BE2C (cell line): Measurements from ENCODE around the gene NELL2.

Experiments
- DNase-seq: peaks from one replicate; pipeline ENCODE4 v3.0.0-alpha.2; 2020
- H3K27me3 ChIP-seq: fragments of 250-450 bp; sonication (Bioruptor Pico); 2 replicates; pipeline ENCODE4 v1.5.1; 2020; ENCODE audit warnings: mild to moderate bottlenecking
- H3K36me3 ChIP-seq: fragments of 250-450 bp; sonication (Bioruptor Pico); 2 replicates; pipeline ENCODE4 v1.5.1; 2020; ENCODE audit warnings: mild to moderate bottlenecking
- H3K4me1 ChIP-seq: fragments of 250-450 bp; sonication (Bioruptor Pico); 2 replicates; pipeline ENCODE4 v1.5.1; 2020
- H3K4me3 ChIP-seq: 2 replicates; pipeline ENCODE4 v1.5.1; 2011; ENCODE audit warnings: low read depth, low read length
- H3K9me3 ChIP-seq: fragments of 250-450 bp; sonication (Bioruptor Pico); 2 replicates; pipeline ENCODE4 v1.5.1; 2020
- CTCF ChIP-seq: IDR thresholded peaks from 2 replicates; pipeline ENCODE4 v1.5.1; 2012; ENCODE audit warnings: mild to moderate bottlenecking, low read depth, low read length

NELL2 gene

GRCh38 chr12:44709166-44709565 lies 166.9 kb downstream of the NELL2 start:
- Histone ChIP-seq H3K4me1 (no peaks in the 10 kb centered on the region), H3K9me3 (no peaks in the 10 kb centered on the region), H3K4me3 (no peak overlapping the region), H3K36me3 (no peaks in the 10 kb centered on the region), H3K27me3 (no peaks in the 10 kb centered on the region)
- no peak for DNase-seq
- TF ChIP-seq CTCF, result no peak

GRCh38 chr12:44708218-44708617 lies 167.9 kb downstream of the NELL2 start:
- no peaks in the 10 kb centered on the region for H3K4me1 ChIP-seq
- H3K36me3 ChIP-seq, result no peaks in the 10 kb centered on the region
- H3K27me3 ChIP-seq, result no peaks in the 10 kb centered on the region
- H3K9me3 ChIP-seq, result no peaks in the 10 kb centered on the region
- no peak for TF ChIP-seq CTCF
- no peak overlapping the region for H3K4me3 ChIP-seq
- no peak for DNase-seq

- TF ChIP-seq CTCF, result no peak
- Histone ChIP-seq H3K4me1 (no peaks in the 10 kb centered on the region), H3K27me3 (no peaks in the 10 kb centered on the region), H3K4me3 (no peak overlapping the region), H3K9me3 (no peaks in the 10 kb centered on the region), H3K36me3 (no peaks in the 10 kb centered on the region)
- no peak for DNase-seq
Observed at GRCh38 chr12:44703182-44703910, 172.8 kb downstream of the NELL2 start.

GRCh38 chr12:44697511-44697910 lies 178.6 kb downstream of the NELL2 start:
- no peak for DNase-seq
- Histone ChIP-seq H3K4me1 (no peaks in the 10 kb centered on the region), H3K36me3 (no peaks in the 10 kb centered on the region), H3K27me3 (no peaks in the 10 kb centered on the region), H3K4me3 (no peak overlapping the region), H3K9me3 (no peaks in the 10 kb centered on the region)
- no peak for TF ChIP-seq CTCF

- no peak for DNase-seq
- Histone ChIP-seq H3K9me3 (no peaks in the 10 kb centered on the region), H3K27me3 (no peaks in the 10 kb centered on the region), H3K4me1 (no peaks in the 10 kb centered on the region), H3K36me3 (no peaks in the 10 kb centered on the region), H3K4me3 (no peak overlapping the region)
- no peak for TF ChIP-seq CTCF
Observed at GRCh38 chr12:44696542-44696941, 179.6 kb downstream of the NELL2 start.

GRCh38 chr12:44694017-44694416 lies 182.1 kb downstream of the NELL2 start:
- Histone ChIP-seq H3K4me3 (no peak overlapping the region), H3K36me3 (no peaks in the 10 kb centered on the region), H3K4me1 (no peaks in the 10 kb centered on the region), H3K9me3 (no peaks in the 10 kb centered on the region), H3K27me3 (no peaks in the 10 kb centered on the region)
- TF ChIP-seq CTCF, result no peak
- no peak for DNase-seq
